Glomerular endothelial cell (primary cell): ENCODE measurements around the gene TSGA10IP. TPM values are rescaled to one million over a fixed set of nuclear protein-coding genes. Genes with fewer than 3 reads are reported as not detected.
A peak's percentile ranks its signal among the peaks of the same experiment; 100 is the strongest.

ENCODE experiments used
- DNase-seq: peaks from one replicate; pipeline ENCODE4 v3.0.0-alpha.2; 2011; ENCODE audit warnings: low read depth, low spot score; ENCODE audit errors: extremely low read depth
- total RNA-seq: library from RNA; depleted of rRNA; stranded (reverse); fragments of >200 nt; gene quantifications from 2 replicates; pipeline ENCODE4 v1.2.3, GENCODE V29; 2015

The TSGA10IP gene
- total RNA-seq, 1 donor from 2014 or later = not detected

DNA sequence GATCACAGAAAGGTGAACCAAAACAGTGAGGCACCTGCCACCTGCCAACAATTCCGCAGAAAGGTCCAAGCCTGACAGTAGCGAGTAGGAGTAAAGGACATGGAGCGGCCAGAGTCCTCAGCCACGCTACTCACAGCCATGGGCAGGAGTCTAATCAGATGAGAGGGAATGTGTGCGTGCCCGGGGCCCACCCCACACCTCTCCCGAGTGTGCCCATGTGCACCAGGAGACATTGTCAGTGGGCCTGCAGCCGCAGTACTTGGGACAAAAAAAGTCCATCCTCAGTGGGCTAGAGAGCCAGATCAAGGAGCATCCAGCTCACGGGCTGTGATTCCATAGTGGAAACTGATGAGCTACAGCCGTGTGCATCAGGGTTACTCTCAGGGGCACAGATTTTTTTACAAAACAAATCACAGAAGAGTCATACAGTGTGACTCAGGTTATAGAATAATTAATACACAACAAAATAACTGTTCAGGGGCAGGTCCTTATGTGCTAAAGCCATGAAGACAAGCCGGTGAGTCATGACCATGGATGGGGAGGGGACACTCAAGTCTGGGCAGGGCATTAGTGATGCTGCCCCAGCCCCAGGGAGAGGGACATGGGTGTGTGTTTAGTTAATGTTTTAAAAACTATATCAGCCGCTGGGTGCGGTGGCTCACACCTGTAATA, 28.3 kb downstream of the TSGA10IP start:
- no peak for DNase-seq

- DNase-seq = no peak
These were observed 30.5 kb downstream of the TSGA10IP start for GRCh38 chr11:65975771-65976170.

GRCh38 chr11:65976216-65977176, 31.2 kb downstream of the TSGA10IP start:
- no peak for DNase-seq

DNA sequence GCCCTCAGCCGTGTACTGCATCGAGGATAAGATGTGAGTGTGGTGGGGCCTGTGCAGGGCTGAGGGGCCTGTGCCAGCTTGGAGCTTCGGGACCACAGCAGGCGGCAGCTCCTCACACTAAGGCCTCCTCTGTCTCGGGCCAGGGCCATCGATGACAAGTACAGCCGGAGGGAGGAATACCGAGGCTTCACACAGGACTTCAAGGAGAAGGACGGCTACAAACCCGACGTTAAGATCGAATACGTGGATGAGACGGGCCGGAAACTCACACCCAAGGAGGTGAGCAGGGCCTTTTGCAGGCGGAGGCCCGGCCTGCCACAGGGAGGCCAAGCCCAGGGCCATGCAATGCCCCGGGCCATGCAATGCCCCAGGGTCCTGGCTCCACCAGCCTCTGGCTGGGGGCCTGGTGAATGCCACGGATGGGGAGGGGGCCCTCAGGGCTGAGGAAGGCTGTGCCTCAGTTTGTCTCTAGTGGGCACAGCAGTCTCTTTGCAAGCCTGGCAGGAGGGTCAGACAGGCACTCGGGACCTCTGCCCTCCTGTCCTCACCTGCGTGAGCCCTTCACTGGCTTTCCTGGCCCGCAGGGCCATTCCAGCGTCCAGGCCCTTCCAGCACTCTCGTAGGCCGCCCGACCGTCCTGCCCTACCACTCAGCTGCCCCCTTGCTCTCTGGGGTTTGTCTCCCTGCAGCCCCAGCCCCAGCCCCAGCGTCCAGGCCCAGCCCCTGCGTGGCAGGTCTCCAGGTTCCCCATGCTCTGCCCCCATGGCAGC, 32.5 kb downstream of the TSGA10IP start:
- no peak for DNase-seq

- no peak for DNase-seq
These were observed 33.3 kb downstream of the TSGA10IP start for GRCh38 chr11:65978391-65979238.

GRCh38 chr11:65979261-65979759, 34.0 kb downstream of the TSGA10IP start:
- no peak for DNase-seq

DNA sequence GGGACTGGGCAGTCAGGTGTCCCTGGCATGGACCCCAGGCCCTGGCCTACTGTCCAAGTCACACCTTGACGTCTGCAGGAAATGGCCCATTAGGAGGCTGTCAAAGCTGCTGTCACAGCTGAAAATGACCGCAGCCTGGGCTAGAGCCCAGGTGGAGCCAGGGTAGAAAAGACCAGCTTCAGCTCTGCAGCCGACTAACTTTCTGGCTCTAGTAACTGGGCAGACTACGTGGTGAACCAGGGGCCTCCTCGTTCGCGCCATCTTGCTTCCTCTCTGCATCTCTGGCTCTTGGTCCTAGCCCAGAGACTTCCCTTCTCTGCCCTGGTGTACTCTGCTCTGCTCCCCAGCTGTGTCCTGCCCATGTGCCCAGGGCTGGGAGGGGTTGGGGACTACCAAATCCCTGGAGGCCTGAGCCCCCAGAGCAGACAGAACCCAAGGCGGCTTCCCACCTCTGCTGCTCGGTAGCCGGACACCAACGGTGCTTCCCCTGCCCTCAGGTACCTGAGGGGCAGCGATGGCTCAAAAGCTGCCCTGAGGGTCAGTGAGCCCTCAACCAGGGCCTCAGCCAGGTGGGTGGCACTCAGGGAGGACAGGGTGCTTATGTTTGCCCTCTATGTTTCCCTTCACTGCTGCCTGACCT, 35.9 kb downstream of the TSGA10IP start:
- no peak for DNase-seq

DNA sequence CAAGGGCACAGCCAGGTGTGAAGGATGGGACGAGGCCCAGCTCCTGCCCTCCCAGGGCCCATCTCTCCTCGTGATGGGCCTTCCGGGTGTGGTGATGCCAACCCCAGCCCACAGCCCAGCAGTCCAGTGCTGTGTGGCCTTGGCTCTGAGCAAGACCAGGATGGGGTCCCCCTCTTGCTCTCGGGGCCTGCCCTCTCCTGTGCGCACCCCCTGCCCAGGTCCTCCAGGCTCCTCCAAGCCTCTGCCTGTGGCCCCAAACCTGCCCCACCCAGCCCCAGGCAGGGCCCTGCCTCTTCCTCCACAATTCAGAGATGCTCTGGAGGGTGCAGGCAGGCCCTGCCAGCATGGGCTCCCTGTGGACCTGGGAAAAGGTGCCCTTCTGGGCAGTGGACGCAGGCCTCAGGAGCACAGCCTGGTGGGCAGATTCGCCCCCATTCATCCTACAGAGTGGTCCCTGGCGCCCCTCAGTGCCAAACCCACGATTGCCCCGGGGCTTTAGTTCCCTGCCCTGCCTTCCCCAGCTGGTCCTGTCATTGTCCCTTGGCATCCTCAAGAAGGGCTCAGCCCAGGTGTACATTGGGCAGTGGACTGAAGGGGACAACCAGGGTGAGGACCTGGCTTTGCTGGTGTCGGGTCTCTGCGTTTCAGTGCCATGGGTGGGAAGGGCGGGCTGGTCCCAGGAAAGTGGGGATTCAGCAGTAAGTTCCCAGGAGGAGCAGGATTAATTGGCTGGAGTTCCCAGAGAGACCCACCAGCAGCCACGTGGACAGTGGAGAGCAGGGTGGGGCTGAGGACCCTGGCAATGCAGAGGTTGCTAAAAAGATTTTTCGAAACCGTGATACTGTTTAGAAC, 36.9 kb downstream of the TSGA10IP start:
- no peak for DNase-seq

GRCh38 chr11:65982824-65983588, 37.7 kb downstream of the TSGA10IP start:
- no peak for DNase-seq

DNA sequence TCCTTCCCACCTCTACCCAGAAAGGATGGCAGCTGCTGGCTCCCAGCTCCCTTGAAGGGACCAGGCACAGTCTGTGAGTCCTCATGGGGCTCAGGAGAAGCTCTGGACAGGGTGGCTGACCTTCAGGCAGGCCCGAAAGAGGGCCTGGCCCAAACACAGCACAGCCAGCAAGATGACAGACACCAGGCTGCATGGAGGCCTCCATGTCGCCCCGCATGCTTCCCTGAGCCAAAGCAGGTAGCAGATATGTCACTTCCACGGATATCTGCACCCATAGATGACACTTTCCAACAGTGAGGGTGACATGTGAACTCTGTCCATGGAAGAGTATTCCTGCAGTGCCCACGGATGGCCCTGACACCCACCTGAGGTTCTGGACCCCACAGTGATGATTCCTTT, 38.3 kb downstream of the TSGA10IP start:
- no peak for DNase-seq

- no peak for DNase-seq
These were observed 42.1 kb downstream of the TSGA10IP start for GRCh38 chr11:65987336-65987735.

GRCh38 chr11:65988791-65989592, 43.7 kb downstream of the TSGA10IP start:
- DNase-seq = peak; percentile 94

DNA sequence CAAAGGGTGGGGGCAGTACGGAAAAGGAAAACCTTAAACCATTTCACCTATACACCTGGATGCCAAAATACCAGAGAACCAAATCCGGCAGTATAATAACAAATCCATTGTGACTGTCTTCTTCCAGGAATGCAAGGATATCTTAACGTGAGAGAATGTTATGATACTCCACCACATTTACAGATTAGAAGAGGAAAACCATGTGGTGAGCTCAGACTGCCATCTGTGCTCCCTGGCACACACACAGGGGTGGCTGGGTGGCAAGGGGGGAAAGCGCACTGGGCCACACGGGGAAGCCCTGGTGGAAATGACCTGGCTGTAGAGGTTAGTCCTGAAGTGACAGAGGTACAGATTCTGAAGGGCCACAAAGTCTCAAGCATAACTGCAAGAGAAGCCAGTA, 46.8 kb downstream of the TSGA10IP start:
- no peak for DNase-seq

- DNase-seq = no peak
These were observed 52.0 kb downstream of the TSGA10IP start for GRCh38 chr11:65997286-65997685.

DNA sequence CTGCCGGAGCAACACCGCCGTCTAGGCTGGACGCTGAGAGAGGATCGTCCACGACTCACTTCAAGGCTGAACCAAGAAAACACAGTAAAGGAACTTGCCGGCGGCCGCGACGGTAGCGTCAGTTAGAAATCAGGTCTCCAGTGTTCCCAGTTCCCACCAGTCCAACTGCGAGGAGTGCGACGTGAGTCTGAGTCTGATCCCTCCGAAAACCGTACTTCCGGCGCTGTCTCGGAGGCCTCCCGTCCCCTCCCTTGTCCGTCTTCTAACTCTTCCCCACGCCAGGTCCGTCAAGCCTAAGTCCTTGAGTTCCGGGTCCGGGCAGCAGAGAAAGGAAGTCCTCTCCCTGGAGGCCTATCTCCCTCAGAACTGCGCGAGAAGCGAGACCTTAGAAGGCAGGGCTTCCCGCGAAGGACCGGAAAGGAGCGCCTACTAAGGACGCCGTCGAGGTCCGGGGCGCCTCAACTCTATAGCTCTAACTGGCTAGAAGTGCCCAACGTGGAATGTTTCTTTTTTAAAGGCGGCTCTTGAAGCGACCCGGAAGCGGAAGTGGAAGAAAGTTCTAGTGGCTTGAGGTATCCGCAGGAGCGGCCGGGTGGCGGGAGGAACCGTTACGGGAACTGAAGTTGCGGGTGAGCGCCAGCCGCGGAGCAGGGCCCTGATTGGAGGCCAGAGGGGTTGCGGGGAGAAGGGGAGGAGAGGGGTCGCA, 56.8 kb downstream of the TSGA10IP start, which contains the start of the genes BANF1 and EIF1AD:
Gene BANF1, plus strand, starts transcription at position 562 of the 706 bp plus-strand sequence. CDS start 748 bp downstream, outside the sequence.
Gene EIF1AD, minus strand, starts transcription at position 216 of the 706 bp plus-strand sequence. CDS start 1,768 bp downstream, outside the sequence.
- peak; percentile 91 for DNase-seq

- DNase-seq = no peak
These were observed 57.5 kb downstream of the TSGA10IP start for GRCh38 chr11:66002648-66003225.
